ENCODE data around the gene GPSM1.

Gene GPSM1

DNA sequence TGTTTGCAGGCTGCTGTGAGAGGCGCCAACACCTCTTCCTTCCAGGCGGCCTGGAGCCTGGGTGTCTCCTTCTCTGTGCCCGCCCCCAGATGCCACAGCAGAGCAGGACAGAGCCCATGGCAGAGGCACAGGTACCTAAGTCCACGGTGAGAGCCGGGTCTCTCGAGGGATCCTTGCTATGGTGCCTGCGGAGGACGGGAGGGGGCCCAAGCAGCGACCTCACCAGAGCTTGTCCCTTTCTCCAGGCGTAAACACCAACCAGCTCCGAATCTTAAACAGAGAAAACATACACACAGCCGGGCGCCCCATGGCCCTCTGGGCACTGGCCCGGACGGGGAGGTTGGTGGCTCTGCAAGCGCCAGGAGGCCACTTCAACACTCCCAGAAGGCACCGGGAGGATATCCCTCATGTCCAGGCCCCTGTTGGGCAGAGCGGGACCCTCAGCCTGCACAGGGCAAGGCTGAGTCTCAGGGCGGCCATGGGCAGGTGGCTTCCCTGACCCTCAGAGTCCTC lies 35.3 kb upstream of the GPSM1 start:
- DNase-seq = no peak

- no peak for DNase-seq
Measured at GRCh38 chr9:136292591-136293448, 34.5 kb upstream of the GPSM1 start.

DNA sequence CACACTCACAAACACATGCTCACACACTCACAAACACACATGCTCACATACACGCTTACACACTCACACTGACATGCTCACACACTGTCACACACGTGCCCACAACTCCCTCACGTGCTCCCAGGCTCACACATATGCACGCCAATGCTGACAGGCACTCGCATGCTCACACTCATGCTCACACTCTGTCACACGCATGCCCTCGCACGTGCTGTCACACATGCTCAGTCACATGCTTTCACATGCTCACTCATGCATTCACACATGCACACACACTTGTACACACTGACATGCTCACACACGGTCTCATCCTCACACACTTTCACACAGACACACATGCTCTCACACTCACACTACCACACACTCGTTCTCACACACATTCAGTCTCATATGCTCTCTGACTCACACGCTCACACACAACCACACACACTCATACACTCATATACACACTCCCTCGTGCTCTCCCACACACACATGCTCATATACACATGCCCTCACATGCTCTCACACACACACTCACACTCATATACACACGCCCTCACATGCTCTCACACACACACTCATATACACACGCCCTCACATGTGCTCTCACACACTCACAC lies 33.8 kb upstream of the GPSM1 start:
- DNase-seq = no peak

- no peak for DNase-seq
Measured at GRCh38 chr9:136294437-136294836, 32.9 kb upstream of the GPSM1 start.

DNA sequence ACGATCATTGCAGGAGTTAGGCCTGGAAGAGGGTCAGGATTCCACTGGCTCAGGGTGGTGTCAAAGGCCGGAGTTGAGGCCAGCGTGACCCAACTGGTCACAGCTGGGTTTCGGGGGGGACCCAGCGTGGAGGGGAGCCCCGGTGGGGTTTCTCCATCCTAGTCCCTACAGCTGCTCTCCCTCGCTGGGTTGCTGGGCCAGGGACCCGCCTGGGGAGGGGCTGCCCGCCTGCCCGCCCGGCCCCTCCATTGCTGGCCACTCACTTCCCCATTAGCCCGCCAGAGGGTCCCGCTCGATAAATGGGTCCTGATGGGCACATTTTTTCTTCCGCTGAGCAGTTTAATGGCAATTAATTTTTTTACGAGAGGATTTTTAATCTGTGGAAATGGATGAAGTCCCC lies 32.3 kb upstream of the GPSM1 start:
- DNase-seq = no peak

GRCh38 chr9:136295542-136296433 lies 31.6 kb upstream of the GPSM1 start:
- DNase-seq = no peak

DNA sequence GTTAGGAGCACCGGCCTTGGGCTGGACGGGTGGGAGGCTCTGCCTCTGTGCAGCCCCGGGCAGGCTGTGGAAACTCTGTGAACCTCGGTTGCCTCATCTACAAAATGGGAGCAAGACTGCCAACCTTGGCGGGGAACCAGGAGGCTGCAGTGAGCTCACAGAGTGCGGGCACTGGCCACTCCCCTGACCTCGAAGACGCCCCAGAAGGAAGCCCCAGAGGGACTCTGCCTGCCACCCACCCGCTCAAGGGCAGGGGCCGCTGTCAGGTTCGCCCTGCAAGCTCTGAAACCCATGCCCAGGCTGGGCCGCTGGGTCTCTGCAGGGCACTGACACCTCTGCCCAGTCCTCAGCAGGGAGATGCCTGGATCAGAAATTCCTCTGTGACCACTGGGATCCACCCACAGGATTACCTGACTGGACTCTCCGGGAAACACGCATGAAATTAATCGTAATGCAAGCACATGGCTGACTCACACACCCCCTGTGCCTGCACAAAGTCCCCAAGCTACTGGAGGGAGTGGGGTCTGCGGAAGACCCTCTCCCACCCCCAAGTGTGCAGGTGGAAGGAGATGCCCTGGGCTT lies 30.8 kb upstream of the GPSM1 start:
- no peak for DNase-seq

DNA sequence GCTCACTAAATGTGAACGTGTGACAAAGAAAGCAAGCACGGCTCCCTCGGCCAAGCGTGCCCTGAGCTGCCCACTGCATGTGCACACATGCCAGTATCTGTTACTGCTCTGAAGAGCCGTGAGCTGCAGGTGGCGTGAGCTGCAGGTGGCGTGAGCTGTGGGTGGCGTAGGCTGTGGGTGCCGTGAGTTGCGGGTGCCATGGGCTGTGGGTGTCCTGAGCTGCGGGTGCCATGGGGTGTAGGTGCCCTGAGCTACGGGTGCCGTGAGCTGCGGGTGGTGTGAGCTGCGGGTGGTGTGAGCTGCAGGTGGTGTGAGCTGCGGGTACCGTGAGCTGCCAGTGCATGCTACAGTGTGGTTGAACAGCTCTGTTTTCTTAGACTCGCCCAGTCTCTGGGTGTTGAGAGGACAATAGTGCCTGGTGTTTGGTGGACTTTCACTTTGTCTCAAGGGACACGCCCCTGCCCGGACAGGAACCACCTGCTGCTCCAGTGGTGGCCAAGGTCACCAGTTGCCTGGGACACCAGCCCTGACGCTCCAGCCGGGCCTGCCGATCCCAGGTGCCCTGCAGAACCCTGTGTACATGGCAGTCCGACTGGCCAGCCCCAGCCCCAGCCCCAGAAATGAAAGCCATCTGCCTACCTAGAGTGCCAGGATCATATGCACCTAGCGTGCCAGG lies 30.2 kb upstream of the GPSM1 start:
- no peak for DNase-seq

- DNase-seq = no peak
Measured at GRCh38 chr9:136297766-136298735, 29.3 kb upstream of the GPSM1 start.

DNA sequence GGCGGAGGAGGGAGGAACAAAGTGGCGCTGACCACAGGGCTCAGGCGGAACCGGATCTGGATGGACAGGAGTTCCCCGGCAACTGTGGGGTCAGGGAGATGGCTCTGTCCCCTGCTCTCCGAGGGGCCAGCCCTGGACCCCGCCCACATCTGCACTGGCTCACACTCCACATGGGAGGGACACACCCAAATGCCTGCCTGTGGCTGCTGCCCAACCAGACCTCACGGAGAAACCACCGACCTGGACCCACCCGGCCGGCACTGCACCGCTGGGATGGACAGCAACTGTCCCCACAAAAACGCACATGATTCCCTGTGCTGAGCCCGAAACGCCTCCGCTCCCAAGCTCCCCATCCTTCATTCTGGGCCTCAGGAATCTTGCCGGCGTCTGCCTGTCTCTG lies 28.2 kb upstream of the GPSM1 start:
- no peak for DNase-seq

DNA sequence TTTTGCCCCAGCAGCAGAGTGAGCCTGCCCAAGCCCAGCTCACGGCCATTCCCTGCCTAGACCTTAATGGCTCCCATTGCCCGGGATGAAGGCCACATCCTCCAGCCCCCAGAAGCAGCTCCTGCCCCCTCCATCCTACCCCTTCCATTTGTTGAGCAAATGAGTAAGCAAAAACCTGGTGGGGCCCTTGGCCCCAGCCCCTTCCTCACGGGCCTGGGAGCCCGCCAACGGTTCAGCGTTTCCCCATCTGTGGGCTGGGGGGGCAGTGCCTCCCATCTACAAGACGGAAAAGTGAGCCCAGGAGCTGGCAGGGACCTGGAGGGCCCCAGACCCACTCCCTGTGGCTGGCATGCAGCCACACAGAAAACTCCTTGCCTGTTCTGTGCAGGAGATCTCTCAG lies 27.8 kb upstream of the GPSM1 start:
- DNase-seq = no peak

DNA sequence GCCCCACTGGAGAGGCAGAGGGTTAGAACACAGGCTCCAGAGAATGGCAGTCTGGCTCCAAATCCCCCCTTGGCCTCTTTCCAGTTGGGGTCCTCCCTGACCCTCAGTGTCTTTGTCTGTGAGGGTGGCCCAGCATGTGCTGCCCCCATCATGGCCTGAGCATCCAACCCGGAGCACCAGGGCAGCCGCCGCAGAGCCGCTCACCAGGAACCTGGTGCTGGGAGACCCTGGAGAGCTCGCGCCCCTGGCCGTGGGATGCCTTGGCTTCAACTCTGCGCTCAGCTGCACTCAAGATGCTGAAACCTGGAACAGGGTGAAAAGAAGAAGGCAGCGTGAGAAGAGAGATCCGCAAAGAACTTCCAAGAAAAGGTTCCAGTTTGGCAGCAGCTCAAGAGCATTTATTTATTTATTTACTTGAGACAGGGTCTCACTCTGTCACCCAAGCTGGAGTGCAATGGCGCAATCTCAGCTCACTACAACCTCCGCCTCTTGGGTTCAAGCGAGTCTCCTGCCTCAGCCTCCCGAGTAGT lies 27.3 kb upstream of the GPSM1 start:
- DNase-seq = no peak

DNA sequence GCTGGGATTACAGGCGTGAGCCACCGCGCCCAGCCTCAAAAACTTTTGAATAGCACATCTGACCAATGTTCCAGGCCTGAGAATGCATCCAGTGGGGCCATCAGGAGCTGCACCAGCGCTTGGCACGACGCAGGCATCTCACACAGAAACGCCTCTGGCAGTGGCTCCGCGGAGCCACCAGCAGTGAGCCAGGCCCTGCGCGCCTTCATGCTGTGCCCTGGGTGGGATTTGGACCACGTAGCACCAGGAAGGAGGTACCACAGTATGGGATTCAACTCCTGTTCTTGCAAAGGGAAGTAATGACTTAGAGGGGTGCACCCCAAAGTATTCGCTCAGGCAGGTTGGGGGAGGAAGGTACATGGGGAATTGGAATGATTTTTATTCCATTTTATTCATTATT lies 26.5 kb upstream of the GPSM1 start:
- DNase-seq = no peak

DNA sequence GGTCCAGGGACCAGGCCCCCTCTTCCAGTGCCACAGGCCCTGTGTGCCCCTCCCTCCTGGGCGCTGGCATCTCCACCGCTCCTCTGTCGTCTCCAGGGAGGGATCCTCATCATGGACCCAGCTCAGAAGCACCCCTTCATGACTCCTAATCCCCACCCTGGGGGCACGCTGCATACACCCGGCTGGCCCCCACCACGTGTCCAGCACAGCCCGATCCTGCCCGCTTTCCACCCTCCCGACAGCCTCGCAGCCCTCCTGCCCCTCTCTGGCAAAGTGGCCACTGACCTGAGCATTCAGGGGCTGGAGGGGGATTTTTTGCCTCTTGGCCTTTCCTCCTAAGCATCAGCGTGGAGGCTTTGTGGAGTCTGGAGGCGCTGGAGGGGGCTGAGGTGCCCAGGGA lies 24.8 kb upstream of the GPSM1 start:
- DNase-seq = no peak

DNA sequence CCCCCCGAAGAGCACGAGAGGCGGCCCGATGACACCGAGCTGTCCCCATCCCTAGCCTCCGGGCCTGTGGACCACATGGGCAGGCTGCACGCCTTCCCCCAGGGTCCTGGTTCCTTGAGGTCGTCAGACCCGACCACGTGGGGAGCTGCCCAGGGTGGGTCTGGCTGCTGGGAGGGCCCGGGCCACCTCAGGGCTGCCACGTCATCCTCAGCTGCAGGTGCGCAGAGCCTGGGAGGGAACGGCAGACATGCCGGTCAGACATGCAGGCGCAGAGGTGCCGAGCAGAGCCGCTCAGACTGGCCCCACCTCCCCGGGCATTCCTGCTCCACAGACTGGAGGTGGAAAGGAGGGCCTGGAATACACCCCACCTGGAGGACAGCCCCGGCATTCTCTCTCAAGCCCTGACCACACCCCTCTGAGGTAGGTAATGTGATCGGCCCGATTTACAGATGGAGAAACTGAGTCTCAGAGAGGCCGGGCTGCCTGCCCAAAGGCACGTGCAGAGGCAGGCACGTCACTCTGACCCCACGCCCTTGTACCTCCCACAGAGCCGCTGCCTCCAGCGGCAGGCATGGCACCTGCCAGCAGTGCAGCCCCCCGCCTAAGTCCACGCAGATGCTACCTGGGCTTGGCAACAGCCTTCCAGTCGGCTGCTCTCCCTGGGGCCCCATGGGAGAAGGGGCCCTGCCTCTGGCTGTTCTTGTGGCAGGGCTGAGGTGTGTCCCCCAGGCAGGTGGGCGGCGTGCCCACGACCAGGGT lies 24.1 kb upstream of the GPSM1 start:
- no peak for DNase-seq

GRCh38 chr9:136303825-136304416 lies 23.4 kb upstream of the GPSM1 start, which contains the start of gene CCDC187:
Gene CCDC187 (minus strand): TSS chr9:136304094. CDS start chr9:136303830, 264 bp downstream.
- DNase-seq = no peak

DNA sequence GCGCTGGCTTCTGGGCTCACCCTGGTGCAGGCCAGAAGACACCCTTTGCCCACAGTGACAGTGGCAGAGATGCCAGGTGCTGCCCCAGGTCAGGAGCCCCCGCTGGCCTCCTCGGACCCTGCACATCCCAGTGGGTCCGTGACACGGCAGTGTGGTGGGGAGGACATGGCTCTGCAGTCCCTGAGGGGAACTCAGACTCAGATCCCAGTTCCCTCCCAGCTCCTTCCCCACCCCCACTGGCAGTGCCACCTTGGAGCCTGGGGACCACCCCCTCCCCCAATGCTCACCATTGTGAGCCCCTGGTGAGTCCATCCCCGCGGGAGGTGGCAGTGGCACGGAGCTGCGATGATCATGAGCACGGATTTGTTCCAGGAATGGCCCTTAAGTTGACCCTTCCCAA lies 22.9 kb upstream of the GPSM1 start:
- no peak for DNase-seq

DNA sequence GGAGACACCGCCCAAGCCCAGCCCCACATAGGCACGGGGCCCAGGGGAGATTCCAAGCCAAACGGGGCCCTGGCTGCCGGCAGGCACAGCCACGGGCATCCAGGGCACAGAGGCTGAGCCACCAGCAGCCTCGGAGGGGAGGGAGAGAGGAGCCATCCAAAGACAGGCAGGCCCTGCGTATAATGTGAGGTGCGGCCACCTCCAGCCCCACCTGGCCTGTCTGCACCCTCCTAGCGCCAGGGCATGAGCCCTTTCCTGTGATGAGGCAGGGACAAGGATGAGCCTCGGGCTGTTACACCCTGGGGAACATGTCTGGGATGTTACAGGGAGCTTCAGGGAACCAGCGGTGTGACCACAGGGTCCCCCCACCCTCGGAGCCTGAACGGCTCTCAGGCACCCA lies 22.4 kb upstream of the GPSM1 start:
- no peak for DNase-seq

GRCh38 chr9:136305804-136306203 lies 21.5 kb upstream of the GPSM1 start:
- DNase-seq = no peak

All from activated CD8-positive, alpha-beta memory T cell treated with anti-CD3 and anti-CD28 coated beads for 24 hours (primary cell).